ENCODE data around the gene RASAL2.

GRCh38 chr1:178397678-178398077 lies 303.8 kb downstream of the RASAL2 start:
- no peak for TF ChIP-seq POLR2A (IDR thresholded peaks at IDR 0.05; ENCODE audit: low read depth, low read length)
- TF ChIP-seq POLR2AphosphoS5 (IDR thresholded peaks at IDR 0.05; ENCODE audit: low read depth, low read length) = no peak
- TF ChIP-seq TAF1 (IDR thresholded peaks at IDR 0.05; ENCODE audit: low read depth, low read length) = no peak
- no peak for TF ChIP-seq SPI1 (IDR thresholded peaks at IDR 0.05; ENCODE audit: low read depth, low read length)

All from GM12891 (cell line).